Mesenchymal stem cell (in vitro differentiated cells and primary cell): ENCODE measurements around the gene IP6K3.

Source experiments
- DNase-seq: peaks from one replicate; pipeline ENCODE4 v3.0.0-alpha.2; 2013
- H2AFZ ChIP-seq: one replicate; pipeline ENCODE4 v1.6.1; 2013; ENCODE audit warnings: low read depth, mild to moderate bottlenecking, control low read depth, inconsistent platforms, low read length, moderate library complexity
- H2AK5ac ChIP-seq: 2 replicates; pipeline ENCODE4 v1.6.1; 2013; ENCODE audit warnings: low read length, moderate library complexity, mild to moderate bottlenecking, inconsistent platforms; ENCODE audit not compliant: severe bottlenecking
- H2BK120ac ChIP-seq: one replicate; pipeline ENCODE4 v1.6.1; 2013; ENCODE audit warnings: low read depth, mild to moderate bottlenecking, inconsistent platforms, low read length, moderate library complexity
- H2BK12ac ChIP-seq, 2 experiments: one replicate each; pipeline ENCODE4 v1.6.1; 2013; ENCODE audit warnings: inconsistent platforms in 2 of 2, low read length in 2 of 2, mild to moderate bottlenecking in 2 of 2, moderate library complexity in 2 of 2, control low read depth in 1 of 2
- H2BK15ac ChIP-seq: one replicate; pipeline ENCODE4 v1.6.1; 2013; ENCODE audit warnings: mild to moderate bottlenecking, low read depth, inconsistent platforms; ENCODE audit not compliant: poor library complexity, severe bottlenecking
- H2BK5ac ChIP-seq: 2 replicates; pipeline ENCODE4 v1.6.1; 2013; ENCODE audit warnings: low read depth, mild to moderate bottlenecking, low read length, control low read depth, inconsistent platforms; ENCODE audit not compliant: poor library complexity, severe bottlenecking
- H3K14ac ChIP-seq, 2 experiments: one replicate each; pipeline ENCODE4 v1.6.1; 2013; ENCODE audit warnings: inconsistent platforms in 2 of 2, low read length in 2 of 2, control low read depth in 1 of 2, mild to moderate bottlenecking in 1 of 2, moderate library complexity in 1 of 2
- H3K18ac ChIP-seq, 2 experiments: one replicate each; pipeline ENCODE4 v1.6.1; 2013; ENCODE audit warnings: inconsistent platforms in 2 of 2, low read length in 2 of 2, control low read depth in 1 of 2, low read depth in 1 of 2, mild to moderate bottlenecking in 1 of 2
- H3K23ac ChIP-seq, 2 experiments: one replicate each; pipeline ENCODE4 v1.6.1; 2013; ENCODE audit warnings: inconsistent platforms in 2 of 2, low read length in 2 of 2, mild to moderate bottlenecking in 2 of 2, moderate library complexity in 2 of 2, control low read depth in 1 of 2
- H3K27ac ChIP-seq: 2 replicates; pipeline ENCODE4 v1.5.1; 2013; ENCODE audit warnings: mild to moderate bottlenecking, moderate library complexity, low read length, control low read depth, inconsistent platforms; ENCODE audit not compliant: poor library complexity, severe bottlenecking
- H3K27me3 ChIP-seq, 2 experiments: 2 replicates each; pipeline versions ENCODE4 v1.6.1 to v1.7.0; 2013; ENCODE audit warnings: low read length in 2 of 2, mild to moderate bottlenecking in 2 of 2, moderate library complexity in 2 of 2, control low read depth in 1 of 2, inconsistent platforms in 1 of 2; ENCODE audit not compliant: control insufficient read depth in 1 of 2, insufficient read depth in 1 of 2
- H3K36me3 ChIP-seq, 2 experiments: 2 replicates each; pipeline versions ENCODE4 v1.6.1 to v1.7.0; 2013; ENCODE audit warnings: low read length in 2 of 2, control low read depth in 1 of 2, inconsistent platforms in 1 of 2, low read depth in 1 of 2, mild to moderate bottlenecking in 1 of 2; ENCODE audit not compliant: insufficient read depth in 2 of 2, control insufficient read depth in 1 of 2
- H3K4ac ChIP-seq, 2 experiments: one replicate each; pipeline ENCODE4 v1.6.1; 2013; ENCODE audit warnings: inconsistent platforms in 2 of 2, low read length in 2 of 2, mild to moderate bottlenecking in 2 of 2, moderate library complexity in 2 of 2, control low read depth in 1 of 2, low read depth in 1 of 2
- H3K4me1 ChIP-seq: 2 replicates; pipeline ENCODE4 v1.6.1; 2013; ENCODE audit warnings: low read depth, low read length, control low read depth; ENCODE audit not compliant: control insufficient read depth, insufficient read depth
- H3K4me2 ChIP-seq: 2 replicates; pipeline ENCODE4 v1.6.1; 2013; ENCODE audit warnings: low read length, mild to moderate bottlenecking, inconsistent platforms; ENCODE audit not compliant: poor library complexity, severe bottlenecking
- H3K4me3 ChIP-seq, 2 experiments: 2 replicates each; pipeline versions ENCODE4 v1.5.1 to v1.7.0; 2013; ENCODE audit warnings: low read length in 2 of 2, mild to moderate bottlenecking in 2 of 2, control low read depth in 1 of 2, low read depth in 1 of 2; ENCODE audit not compliant: insufficient read depth in 1 of 2
- H3K79me1 ChIP-seq: replicated peaks from 2 replicates; pipeline ENCODE4 v1.6.1; 2013; ENCODE audit warnings: mild to moderate bottlenecking, control low read depth, low read length, inconsistent platforms; ENCODE audit not compliant: poor library complexity, severe bottlenecking
- H3K9ac ChIP-seq: 2 replicates; pipeline ENCODE4 v1.7.0; 2013; ENCODE audit warnings: mild to moderate bottlenecking, low read length, moderate library complexity
- H3K9me3 ChIP-seq: 2 replicates; pipeline ENCODE4 v1.7.0; 2013; ENCODE audit warnings: mild to moderate bottlenecking, low read length; ENCODE audit not compliant: control insufficient read depth
- H4K8ac ChIP-seq: one replicate; pipeline ENCODE4 v1.6.1; 2013; ENCODE audit warnings: inconsistent platforms, mild to moderate bottlenecking, low read length, moderate library complexity
- H4K91ac ChIP-seq: one replicate; pipeline ENCODE4 v1.6.1; 2013; ENCODE audit warnings: mild to moderate bottlenecking, low read length, inconsistent platforms
- WGBS: methylation state at CpG from one replicate; pipeline ENCODE4 v1.1.7; 2013; ENCODE audit warnings: mixed read lengths; 5-methylcytosine and 5-hydroxymethylcytosine counted together

Gene IP6K3

GRCh38 chr6:33776764-33777163 lies 30.1 kb upstream of the IP6K3 start:
- peaks cover 80 to 95% of the 10 kb centered on the region in 2 experiments for H3K36me3 ChIP-seq
- H3K79me1 ChIP-seq = peaks cover 26% of the 10 kb centered on the region
- H3K4me3 ChIP-seq = no peak overlapping the region
- H3K27ac ChIP-seq = no peak overlapping the region
- no peak overlapping the region for H3K4ac ChIP-seq
- H3K4me2 ChIP-seq = no peak overlapping the region
- DNase-seq = no peak
- H2AK5ac ChIP-seq = peak overlapping the region; percentile 6
- H2BK12ac ChIP-seq = no peak overlapping the region
- no peaks in the 10 kb centered on the region for H3K9me3 ChIP-seq
- no peak overlapping the region for H3K9ac ChIP-seq
- H2BK120ac ChIP-seq = no peak overlapping the region
- H3K18ac ChIP-seq = no peak overlapping the region
- peaks cover 56% of the 10 kb centered on the region for H3K4me1 ChIP-seq
- peak overlapping the region; percentile 16 for H4K91ac ChIP-seq
- H2BK5ac ChIP-seq = no peak overlapping the region
- H4K8ac ChIP-seq = no peak overlapping the region
- H3K14ac ChIP-seq = no peak overlapping the region
- 90% methylated on average over 13 of the region's 13 CpGs for WGBS
- H2AFZ ChIP-seq = no peak overlapping the region
- no peak overlapping the region for H2BK15ac ChIP-seq
- H3K23ac ChIP-seq = no peak overlapping the region
- no peaks in the 10 kb centered on the region for H3K27me3 ChIP-seq

- Histone ChIP-seq H3K4me3 (no peak overlapping the region), H3K18ac (no peak overlapping the region), H2AK5ac (peak overlapping the region; percentile 6), H3K9me3 (no peaks in the 10 kb centered on the region), H3K14ac (no peak overlapping the region), H3K23ac (no peak overlapping the region), H2BK15ac (no peak overlapping the region), H3K9ac (no peak overlapping the region), H3K4me1 (peaks cover 53% of the 10 kb centered on the region), H3K4me2 (no peak overlapping the region), H2BK120ac (no peak overlapping the region), H3K4ac (no peak overlapping the region), H3K79me1 (peaks cover 26% of the 10 kb centered on the region), H3K27me3 (no peaks in the 10 kb centered on the region), H2BK5ac (no peak overlapping the region), H3K27ac (no peak overlapping the region), H4K91ac (no peak overlapping the region), H2AFZ (no peak overlapping the region), H3K36me3 (peaks cover 82 to 89% of the 10 kb centered on the region in 2 experiments), H4K8ac (no peak overlapping the region), H2BK12ac (no peak overlapping the region)
- no peak for DNase-seq
- WGBS = 100% methylated on average over 4 of the region's 4 CpGs
These were observed 29.5 kb upstream of the IP6K3 start for GRCh38 chr6:33776186-33776585.

GRCh38 chr6:33774774-33775173 lies 28.1 kb upstream of the IP6K3 start:
- no peak overlapping the region for H3K4me2 ChIP-seq
- no peak overlapping the region for H4K91ac ChIP-seq
- whole genome bisulfite sequencing = 97% methylated on average over 3 of the region's 3 CpGs
- no peak overlapping the region for H4K8ac ChIP-seq
- peaks cover 23% of the 10 kb centered on the region for H3K79me1 ChIP-seq
- no peaks in the 10 kb centered on the region for H3K9me3 ChIP-seq
- H3K23ac ChIP-seq = no peak overlapping the region
- no peak overlapping the region for H3K27ac ChIP-seq
- H3K4ac ChIP-seq = no peak overlapping the region
- no peak overlapping the region for H2BK15ac ChIP-seq
- no peak overlapping the region for H3K18ac ChIP-seq
- no peak overlapping the region for H3K4me3 ChIP-seq
- H2BK120ac ChIP-seq = no peak overlapping the region
- H2BK5ac ChIP-seq = no peak overlapping the region
- no peak overlapping the region for H3K9ac ChIP-seq
- no peak overlapping the region for H2BK12ac ChIP-seq
- no peak overlapping the region for H2AK5ac ChIP-seq
- H3K4me1 ChIP-seq = peaks cover 54% of the 10 kb centered on the region
- no peaks in the 10 kb centered on the region for H3K27me3 ChIP-seq
- H2AFZ ChIP-seq = no peak overlapping the region
- no peak for DNase-seq
- peaks cover 72 to 75% of the 10 kb centered on the region in 2 experiments for H3K36me3 ChIP-seq
- H3K14ac ChIP-seq = no peak overlapping the region

GRCh38 chr6:33772902-33773472 lies 26.3 kb upstream of the IP6K3 start:
- Histone ChIP-seq H3K27me3 (peaks cover 0 to 2% of the 10 kb centered on the region in 2 experiments), H2BK12ac (no peak overlapping the region), H2BK15ac (no peak overlapping the region), H2BK5ac (no peak overlapping the region), H3K23ac (no peak overlapping the region), H3K4me3 (no peak overlapping the region), H3K4me2 (no peak overlapping the region), H3K4me1 (peaks cover 59% of the 10 kb centered on the region), H4K8ac (no peak overlapping the region), H2AFZ (no peak overlapping the region), H2BK120ac (no peak overlapping the region), H2AK5ac (peak overlapping the region; percentile 7), H3K4ac (no peak overlapping the region), H3K14ac (no peak overlapping the region), H3K79me1 (peaks cover 22% of the 10 kb centered on the region), H4K91ac (no peak overlapping the region), H3K9ac (no peak overlapping the region), H3K27ac (no peak overlapping the region), H3K18ac (peak overlapping the region in 1 of 2 experiments; percentile 13), H3K9me3 (no peaks in the 10 kb centered on the region), H3K36me3 (peaks cover 57 to 59% of the 10 kb centered on the region in 2 experiments)
- 78% methylated on average over 6 of the region's 6 CpGs for WGBS
- DNase-seq = no peak
